Prostate gland (tissue), 2 donors: ENCODE measurements around the gene ADGRG3. TPM values are rescaled to one million over a fixed set of nuclear protein-coding genes. Genes with fewer than 3 reads are reported as not detected.

Experiments
- DNase-seq: peaks from one replicate; pipeline ENCODE4 v3.0.0-alpha.2; 2019; ENCODE audit warnings: low spot score
- H3K27ac ChIP-seq, 2 donors: fragments of 200-600 bp; sonication (generic); 2 replicates each; pipeline ENCODE4 v1.5.1; 2017 to 2019
- H3K27me3 ChIP-seq: fragments of 200-600 bp; sonication (generic); replicated peaks from 2 replicates; pipeline ENCODE4 v1.5.1; 2019; ENCODE audit not compliant: insufficient read depth
- H3K36me3 ChIP-seq, 2 donors: fragments of 200-600 bp; sonication (generic); 1 replicate in 1 of 2; 2 replicates in 1 of 2; pipeline versions ENCODE4 v1.5.1 to v1.8.1; 2017 to 2019
- H3K4me1 ChIP-seq: fragments of 200-600 bp; sonication (generic); replicated peaks from 2 replicates; pipeline ENCODE4 v1.5.1; 2019
- H3K4me3 ChIP-seq, 2 donors: fragments of 200-600 bp; sonication (generic); 2 replicates each; pipeline ENCODE4 v1.5.1; 2017 to 2019
- H3K9me3 ChIP-seq: fragments of 200-600 bp; sonication (generic); 2 replicates; pipeline ENCODE4 v1.5.1; 2017
- POLR2A ChIP-seq: fragments of 450-650 bp; IDR thresholded peaks from one replicate; pipeline ENCODE4 v1.6.1; 2016; ENCODE audit warnings: antibody characterized with exemption, mild to moderate bottlenecking
- POLR2AphosphoS5 ChIP-seq: sonication (generic); formaldehyde crosslinking; IDR thresholded peaks from one replicate; pipeline ENCODE4 v1.6.1; 2017; ENCODE audit warnings: antibody characterized with exemption
- WGBS: methylation state at CpG from one replicate; pipeline ENCODE4 v1.1.5; 2018; 5-methylcytosine and 5-hydroxymethylcytosine counted together
- intact Hi-C: fragments of 100-400 bp; cut with DNase I; formaldehyde crosslinking; loops from one replicate; pipeline ENCODE4 v1.14.2; 2022
- total RNA-seq, 2 donors: library from RNA; depleted of rRNA; stranded (reverse); fragments of >200 nt; gene quantifications; one replicate each; pipeline ENCODE4 v1.1.0, GENCODE V29; 2016
- TF ChIP-seq, protein P1 (sequence below), 4 experiments: fragments of 200-600 bp in 2 of 4; fragments of 450-650 bp in 2 of 4; sonication (generic) in 2 of 4; IDR thresholded peaks; 1 replicate in 3 of 4; 2 replicates in 1 of 4; pipeline ENCODE4 v1.5.1; 2016 to 2019; ENCODE audit warnings: antibody characterized with exemption in 4 of 4, mild to moderate bottlenecking in 2 of 4, moderate library complexity in 2 of 4

ADGRG3 gene
- total RNA-seq, 2 donors from 2014 or later = not detected

DNA sequence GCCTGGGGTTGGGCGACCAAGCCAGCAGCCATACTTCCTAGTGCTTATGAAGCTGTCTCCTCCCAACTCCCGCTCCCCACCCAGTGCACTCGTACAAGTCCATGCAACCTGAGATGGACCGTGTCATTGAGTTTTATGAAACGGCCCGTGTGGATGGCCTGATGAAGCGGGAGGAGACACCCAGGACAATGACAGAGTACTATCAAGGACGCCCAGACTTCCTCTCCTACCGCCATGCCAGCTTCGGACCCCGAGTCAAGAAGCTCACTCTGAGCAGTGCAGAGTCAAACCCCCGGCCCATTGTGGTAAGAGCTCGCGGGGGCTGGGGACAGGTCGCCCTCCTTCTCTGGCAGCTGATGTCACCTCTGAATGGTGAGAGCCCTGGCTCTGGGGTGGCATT is 56.4 kb downstream of the ADGRG3 start:
- Histone ChIP-seq H3K4me3 (no peak overlapping the region), H3K9me3 (no peaks in the 10 kb centered on the region), H3K36me3 (no peaks in the 10 kb centered on the region), H3K4me1 (no peaks in the 10 kb centered on the region), H3K27ac (no peak overlapping the region), H3K27me3 (no peaks in the 10 kb centered on the region)
- no peak for DNase-seq
- TF ChIP-seq, protein P1, sequence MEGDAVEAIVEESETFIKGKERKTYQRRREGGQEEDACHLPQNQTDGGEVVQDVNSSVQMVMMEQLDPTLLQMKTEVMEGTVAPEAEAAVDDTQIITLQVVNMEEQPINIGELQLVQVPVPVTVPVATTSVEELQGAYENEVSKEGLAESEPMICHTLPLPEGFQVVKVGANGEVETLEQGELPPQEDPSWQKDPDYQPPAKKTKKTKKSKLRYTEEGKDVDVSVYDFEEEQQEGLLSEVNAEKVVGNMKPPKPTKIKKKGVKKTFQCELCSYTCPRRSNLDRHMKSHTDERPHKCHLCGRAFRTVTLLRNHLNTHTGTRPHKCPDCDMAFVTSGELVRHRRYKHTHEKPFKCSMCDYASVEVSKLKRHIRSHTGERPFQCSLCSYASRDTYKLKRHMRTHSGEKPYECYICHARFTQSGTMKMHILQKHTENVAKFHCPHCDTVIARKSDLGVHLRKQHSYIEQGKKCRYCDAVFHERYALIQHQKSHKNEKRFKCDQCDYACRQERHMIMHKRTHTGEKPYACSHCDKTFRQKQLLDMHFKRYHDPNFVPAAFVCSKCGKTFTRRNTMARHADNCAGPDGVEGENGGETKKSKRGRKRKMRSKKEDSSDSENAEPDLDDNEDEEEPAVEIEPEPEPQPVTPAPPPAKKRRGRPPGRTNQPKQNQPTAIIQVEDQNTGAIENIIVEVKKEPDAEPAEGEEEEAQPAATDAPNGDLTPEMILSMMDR (IDR thresholded peaks at IDR 0.05) = no peak
- TF ChIP-seq POLR2A (no peak), POLR2AphosphoS5 (no peak)
- intact Hi-C loops = no loop called here
- 69% methylated on average over 13 of the region's 15 CpGs for WGBS

GRCh38 chr16:57725151-57725550 is 57.0 kb downstream of the ADGRG3 start:
- H3K36me3 ChIP-seq = no peaks in the 10 kb centered on the region
- WGBS = 68% methylated on average over 5 of the region's 5 CpGs
- H3K27me3 ChIP-seq = no peaks in the 10 kb centered on the region
- intact Hi-C loops = no loop called here
- no peak for DNase-seq
- no peaks in the 10 kb centered on the region for H3K9me3 ChIP-seq
- no peak overlapping the region for H3K4me3 ChIP-seq
- no peak overlapping the region for H3K27ac ChIP-seq
- TF ChIP-seq POLR2AphosphoS5 (no peak), POLR2A (no peak)
- TF ChIP-seq, protein P1 (IDR thresholded peaks at IDR 0.05) = no peak
- H3K4me1 ChIP-seq = no peaks in the 10 kb centered on the region

DNA sequence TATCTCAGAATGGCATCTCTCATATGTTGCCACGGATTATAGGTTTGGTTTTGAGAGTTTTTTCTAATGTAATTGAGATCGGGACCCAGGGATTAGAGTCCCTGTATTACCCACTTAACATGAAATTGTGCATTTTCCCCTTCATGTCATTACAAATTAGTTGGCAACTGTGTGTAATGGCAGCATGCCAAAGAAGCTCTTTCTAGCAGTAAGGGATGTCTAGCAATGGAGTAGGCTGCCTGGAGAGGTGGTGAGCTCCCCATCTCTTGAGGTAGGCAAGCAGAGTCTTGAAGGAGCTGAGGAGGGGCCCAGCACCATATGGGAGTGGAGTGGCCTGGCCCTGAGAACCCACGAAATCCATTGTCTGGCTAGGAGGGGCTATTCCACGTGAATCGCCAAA is 57.4 kb downstream of the ADGRG3 start:
- Histone ChIP-seq H3K36me3 (no peaks in the 10 kb centered on the region), H3K9me3 (no peaks in the 10 kb centered on the region), H3K27me3 (no peaks in the 10 kb centered on the region), H3K4me3 (no peak overlapping the region), H3K27ac (no peak overlapping the region), H3K4me1 (no peaks in the 10 kb centered on the region)
- DNase-seq = no peak
- intact Hi-C loops = no loop called here
- TF ChIP-seq POLR2A = no peak
- TF ChIP-seq, protein P1 (IDR thresholded peaks at IDR 0.05) = no peak
- TF ChIP-seq POLR2AphosphoS5 = no peak
- 83% methylated on average over 5 of the region's 5 CpGs for WGBS

GRCh38 chr16:57725976-57726375 is 57.9 kb downstream of the ADGRG3 start:
- no peak for TF ChIP-seq POLR2AphosphoS5
- TF ChIP-seq, protein P1 (IDR thresholded peaks at IDR 0.05) = no peak

DNA sequence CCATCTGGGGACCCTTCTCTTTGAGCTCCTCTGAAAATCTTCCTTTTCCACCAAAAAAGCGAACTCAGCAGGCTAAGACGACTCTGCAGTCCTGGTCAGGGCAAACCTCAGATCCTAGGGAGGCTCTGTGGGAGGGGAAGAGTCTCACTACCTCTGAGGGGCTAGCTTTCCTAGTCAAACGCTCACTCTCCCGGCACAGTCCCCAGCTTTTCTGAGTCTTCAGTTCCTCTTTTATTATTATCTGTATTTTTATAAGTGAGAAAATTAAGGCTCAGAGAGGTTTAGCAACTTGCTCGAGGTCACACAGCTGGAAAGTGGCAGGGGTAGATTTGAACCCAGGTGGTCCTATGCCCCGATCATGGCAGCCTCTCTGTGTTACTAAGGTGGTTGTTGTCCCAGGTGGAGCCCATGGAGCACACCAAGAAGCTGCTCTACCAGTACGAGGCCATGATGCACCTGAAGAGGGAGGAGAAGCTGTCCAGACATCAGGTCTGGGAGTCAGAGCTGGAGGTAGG is 58.4 kb downstream of the ADGRG3 start:
- H3K27me3 ChIP-seq = no peaks in the 10 kb centered on the region
- H3K27ac ChIP-seq = no peak overlapping the region
- no peak for DNase-seq
- H3K9me3 ChIP-seq = no peaks in the 10 kb centered on the region
- intact Hi-C loops = no loop called here
- H3K4me1 ChIP-seq = no peaks in the 10 kb centered on the region
- no peaks in the 10 kb centered on the region for H3K36me3 ChIP-seq
- no peak overlapping the region for H3K4me3 ChIP-seq
- TF ChIP-seq POLR2AphosphoS5 (no peak), POLR2A (no peak)
- TF ChIP-seq, protein P1 (IDR thresholded peaks at IDR 0.05) = no peak
- WGBS = 82% methylated on average over 7 of the region's 7 CpGs

More at GRCh38 chr16:57725976-57726375, 57.9 kb downstream of the ADGRG3 start:
- Histone ChIP-seq H3K4me1 (no peaks in the 10 kb centered on the region), H3K36me3 (no peaks in the 10 kb centered on the region), H3K9me3 (no peaks in the 10 kb centered on the region), H3K4me3 (no peak overlapping the region), H3K27me3 (no peaks in the 10 kb centered on the region), H3K27ac (no peak overlapping the region)
- intact Hi-C loops = no loop called here
- WGBS = 92% methylated on average over 30 of the region's 30 CpGs
- no peak for DNase-seq
